ENCODE results near the gene THRB.

The THRB gene

GRCh38 chr3:24156466-24156865 is 338.2 kb downstream of the THRB start:
- no peak for TF ChIP-seq CTCF (IDR thresholded peaks at IDR 0.05; ENCODE audit: insufficient read depth, low read length, poor library complexity, severe bottlenecking)
- DNase-seq (ENCODE audit: extremely low read depth, insufficient read length): no peak

GRCh38 chr3:24155276-24155675 is 339.4 kb downstream of the THRB start:
- no peak for DNase-seq (ENCODE audit: extremely low read depth, insufficient read length)
- Histone ChIP-seq H3K27me3 (replicated peaks; ENCODE audit: control insufficient read depth, insufficient read depth, low read length) (no peaks in the 10 kb centered on the region), H3K36me3 (ENCODE audit: control insufficient read depth, insufficient read depth, low read length) (no peaks in the 10 kb centered on the region), H3K4me3 (replicated peaks; ENCODE audit: low read depth, low read length) (no peak overlapping the region)
- no peak for TF ChIP-seq CTCF (IDR thresholded peaks at IDR 0.05; ENCODE audit: insufficient read depth, low read length, poor library complexity, severe bottlenecking)

More at GRCh38 chr3:24156466-24156865, 338.2 kb downstream of the THRB start:
- Histone ChIP-seq H3K36me3 (ENCODE audit: control insufficient read depth, insufficient read depth, low read length) (no peaks in the 10 kb centered on the region), H3K4me3 (replicated peaks; ENCODE audit: low read depth, low read length) (no peak overlapping the region), H3K27me3 (replicated peaks; ENCODE audit: control insufficient read depth, insufficient read depth, low read length) (no peaks in the 10 kb centered on the region)

GRCh38 chr3:24154781-24155180 is 339.9 kb downstream of the THRB start:
- DNase-seq (ENCODE audit: extremely low read depth, insufficient read length): no peak
- no peaks in the 10 kb centered on the region for H3K36me3 ChIP-seq (ENCODE audit: control insufficient read depth, insufficient read depth, low read length)
- no peak overlapping the region for H3K4me3 ChIP-seq (replicated peaks; ENCODE audit: low read depth, low read length)
- H3K27me3 ChIP-seq (replicated peaks; ENCODE audit: control insufficient read depth, insufficient read depth, low read length): no peaks in the 10 kb centered on the region
- no peak for TF ChIP-seq CTCF (IDR thresholded peaks at IDR 0.05; ENCODE audit: insufficient read depth, low read length, poor library complexity, severe bottlenecking)

GRCh38 chr3:24154013-24154695 is 340.5 kb downstream of the THRB start:
- no peak for TF ChIP-seq CTCF (IDR thresholded peaks at IDR 0.05; ENCODE audit: insufficient read depth, low read length, poor library complexity, severe bottlenecking)
- Histone ChIP-seq H3K36me3 (ENCODE audit: control insufficient read depth, insufficient read depth, low read length) (no peaks in the 10 kb centered on the region), H3K4me3 (replicated peaks; ENCODE audit: low read depth, low read length) (no peak overlapping the region), H3K27me3 (replicated peaks; ENCODE audit: control insufficient read depth, insufficient read depth, low read length) (no peaks in the 10 kb centered on the region)
- peak; percentile 30 for DNase-seq (ENCODE audit: extremely low read depth, insufficient read length)

GRCh38 chr3:24151594-24151993 is 343.1 kb downstream of the THRB start:
- no peak for DNase-seq (ENCODE audit: extremely low read depth, insufficient read length)

More at GRCh38 chr3:24151594-24151993, 343.1 kb downstream of the THRB start:
- TF ChIP-seq CTCF (IDR thresholded peaks at IDR 0.05; ENCODE audit: insufficient read depth, low read length, poor library complexity, severe bottlenecking): no peak
- no peaks in the 10 kb centered on the region for H3K36me3 ChIP-seq (ENCODE audit: control insufficient read depth, insufficient read depth, low read length)
- H3K27me3 ChIP-seq (replicated peaks; ENCODE audit: control insufficient read depth, insufficient read depth, low read length): no peaks in the 10 kb centered on the region
- no peak overlapping the region for H3K4me3 ChIP-seq (replicated peaks; ENCODE audit: low read depth, low read length)

All from GM06990 (cell line).